AG04450 (cell line): Measurements from ENCODE around the gene FBXO7. TPM values are rescaled to one million over a fixed set of nuclear protein-coding genes. Genes with fewer than 3 reads are reported as not detected.

ENCODE experiments used
- CTCF ChIA-PET: fragments of 300-600, 350-600 bp; formaldehyde crosslinking; extraction: SDS; loops from one replicate; lab custom pipeline; 2022; ENCODE audit warnings: antibody characterized with exemption, inconsistent platforms; lab: Charles Lee
- POLR2A ChIA-PET: fragments of 350-600 bp; formaldehyde crosslinking; extraction: SDS; loops from one replicate; lab custom pipeline; 2021; ENCODE audit warnings: antibody characterized with exemption, inconsistent platforms; lab: Yijun Ruan, JAX
- DNase-seq: peaks from one replicate; pipeline ENCODE4 v3.0.0-alpha.2; 2011; ENCODE audit warnings: low read depth, low spot score
- H3K27ac ChIP-seq: one replicate; pipeline ENCODE4 v1.5.1; 2012; ENCODE audit warnings: low read depth, low read length, control low read depth
- H3K27me3 ChIP-seq: one replicate; pipeline ENCODE4 v1.6.0; 2012; ENCODE audit warnings: low read length; ENCODE audit not compliant: control insufficient read depth, insufficient read depth
- H3K4me3 ChIP-seq: 2 replicates; pipeline ENCODE4 v1.5.1; 2011; ENCODE audit warnings: mild to moderate bottlenecking, low read depth, low read length, control low read depth
- H3K9me3 ChIP-seq: 2 replicates; pipeline ENCODE4 v1.5.1; 2012; ENCODE audit warnings: low read length; ENCODE audit not compliant: control insufficient read depth, insufficient read depth
- polyA plus RNA-seq: library from polyadenylated mRNA; depleted of rRNA; stranded (reverse); fragments of >200 nt; gene quantifications from 2 replicates; pipeline ENCODE4 v1.2.3, GENCODE V29; 2011
- TF ChIP-seq, protein P1 (sequence below): IDR thresholded peaks from 2 replicates; pipeline ENCODE4 v1.5.1; 2011; ENCODE audit warnings: low read depth, low read length, control low read depth, inconsistent platforms

FBXO7 gene
- polyA plus RNA-seq, 1 experiment: 156 TPM

DNA sequence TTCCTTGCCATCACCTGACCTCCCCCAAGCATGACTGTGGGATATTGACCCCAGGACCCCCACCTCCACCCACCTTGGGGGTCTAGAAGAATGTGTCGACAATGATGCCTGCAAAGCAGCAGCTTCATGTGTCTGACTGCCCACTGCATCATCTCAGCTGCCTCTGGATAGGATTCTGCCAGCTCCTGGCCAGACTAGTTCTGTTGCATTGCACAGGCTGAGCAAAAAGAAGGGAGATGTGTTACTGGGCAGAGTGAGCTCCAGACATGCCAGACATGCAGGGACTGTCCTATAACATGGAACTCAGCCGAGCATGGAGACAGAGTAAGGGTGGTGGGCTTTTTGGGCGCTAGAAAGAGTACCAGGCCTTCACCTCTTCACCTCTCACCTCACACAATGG, 36.7 kb downstream of the FBXO7 start:
- no peaks in the 10 kb centered on the region; the same call in 1 of the 2 replicates for H3K9me3 ChIP-seq
- H3K27ac ChIP-seq: no peak overlapping the region
- H3K27me3 ChIP-seq: peaks cover 8% of the 10 kb centered on the region
- POLR2A ChIA-PET: no interaction called here
- CTCF ChIA-PET: no interaction called here
- TF ChIP-seq, protein P1, sequence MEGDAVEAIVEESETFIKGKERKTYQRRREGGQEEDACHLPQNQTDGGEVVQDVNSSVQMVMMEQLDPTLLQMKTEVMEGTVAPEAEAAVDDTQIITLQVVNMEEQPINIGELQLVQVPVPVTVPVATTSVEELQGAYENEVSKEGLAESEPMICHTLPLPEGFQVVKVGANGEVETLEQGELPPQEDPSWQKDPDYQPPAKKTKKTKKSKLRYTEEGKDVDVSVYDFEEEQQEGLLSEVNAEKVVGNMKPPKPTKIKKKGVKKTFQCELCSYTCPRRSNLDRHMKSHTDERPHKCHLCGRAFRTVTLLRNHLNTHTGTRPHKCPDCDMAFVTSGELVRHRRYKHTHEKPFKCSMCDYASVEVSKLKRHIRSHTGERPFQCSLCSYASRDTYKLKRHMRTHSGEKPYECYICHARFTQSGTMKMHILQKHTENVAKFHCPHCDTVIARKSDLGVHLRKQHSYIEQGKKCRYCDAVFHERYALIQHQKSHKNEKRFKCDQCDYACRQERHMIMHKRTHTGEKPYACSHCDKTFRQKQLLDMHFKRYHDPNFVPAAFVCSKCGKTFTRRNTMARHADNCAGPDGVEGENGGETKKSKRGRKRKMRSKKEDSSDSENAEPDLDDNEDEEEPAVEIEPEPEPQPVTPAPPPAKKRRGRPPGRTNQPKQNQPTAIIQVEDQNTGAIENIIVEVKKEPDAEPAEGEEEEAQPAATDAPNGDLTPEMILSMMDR: no peak
- DNase-seq: no peak
- no peak overlapping the region for H3K4me3 ChIP-seq

DNA sequence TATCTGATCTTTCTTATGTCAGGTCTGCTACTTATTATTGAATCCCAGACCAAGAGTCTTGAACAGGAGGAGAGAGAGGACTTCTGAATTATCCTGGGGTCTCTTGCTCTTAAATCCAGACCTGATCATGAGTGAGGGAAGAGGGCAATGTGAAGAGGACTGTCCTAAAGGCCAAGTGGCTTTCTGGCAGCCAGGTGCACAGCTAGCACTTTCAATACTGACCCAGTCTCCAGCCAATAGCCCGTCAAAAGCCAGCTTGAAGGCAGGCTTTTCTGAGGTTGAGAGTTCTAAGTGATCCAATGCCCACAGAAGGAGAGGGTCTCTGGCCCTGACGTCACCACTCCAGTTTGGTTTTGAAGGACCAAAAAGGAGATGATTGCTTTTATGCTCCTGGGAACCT, 37.2 kb downstream of the FBXO7 start:
- ChIA-PET CTCF (no interaction called here), POLR2A (no interaction called here)
- Histone ChIP-seq H3K27me3 (peaks cover 8% of the 10 kb centered on the region), H3K27ac (no peak overlapping the region), H3K4me3 (no peak overlapping the region), H3K9me3 (no peaks in the 10 kb centered on the region; the same call in 1 of the 2 replicates)
- TF ChIP-seq, protein P1: no peak
- no peak for DNase-seq

DNA sequence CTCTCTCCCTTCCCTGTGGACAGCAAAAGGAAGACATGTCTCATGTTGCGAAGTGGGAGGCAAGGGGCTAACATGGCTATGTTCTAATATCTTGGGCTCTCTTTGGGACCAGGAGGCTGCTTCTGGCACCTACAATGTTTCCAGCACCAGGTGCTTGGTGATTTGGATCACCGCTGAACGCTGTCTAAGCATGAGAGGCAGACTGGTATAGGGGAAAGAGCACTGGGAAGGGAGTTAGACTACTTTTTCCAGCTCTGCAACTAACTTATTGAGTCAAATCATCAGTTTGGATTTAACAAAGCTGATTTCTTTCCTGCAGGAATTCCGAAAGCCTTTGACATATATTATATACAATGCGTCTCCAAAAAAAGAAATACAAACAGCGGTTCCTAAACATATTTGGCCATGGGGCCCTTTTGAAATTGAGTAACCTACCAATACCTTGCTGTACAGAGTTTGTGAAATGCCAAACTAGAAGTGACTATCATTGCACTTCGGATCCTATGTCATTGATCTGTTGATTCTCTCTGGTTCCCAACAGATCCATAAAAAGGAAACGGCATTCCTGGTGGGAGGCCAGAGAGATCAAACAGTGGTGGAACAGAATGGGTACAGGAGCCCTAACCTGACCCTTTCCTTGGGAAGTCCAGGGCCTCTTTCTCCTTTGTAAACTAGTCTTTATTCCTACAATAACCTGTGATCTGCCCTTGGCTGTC, 37.8 kb downstream of the FBXO7 start:
- peaks cover 8% of the 10 kb centered on the region for H3K27me3 ChIP-seq
- POLR2A ChIA-PET: no interaction called here
- TF ChIP-seq, protein P1: no peak
- H3K27ac ChIP-seq: no peak overlapping the region
- H3K9me3 ChIP-seq: no peaks in the 10 kb centered on the region; the same call in 1 of the 2 replicates
- no peak overlapping the region for H3K4me3 ChIP-seq
- no peak for DNase-seq
- CTCF ChIA-PET: no interaction called here

DNA sequence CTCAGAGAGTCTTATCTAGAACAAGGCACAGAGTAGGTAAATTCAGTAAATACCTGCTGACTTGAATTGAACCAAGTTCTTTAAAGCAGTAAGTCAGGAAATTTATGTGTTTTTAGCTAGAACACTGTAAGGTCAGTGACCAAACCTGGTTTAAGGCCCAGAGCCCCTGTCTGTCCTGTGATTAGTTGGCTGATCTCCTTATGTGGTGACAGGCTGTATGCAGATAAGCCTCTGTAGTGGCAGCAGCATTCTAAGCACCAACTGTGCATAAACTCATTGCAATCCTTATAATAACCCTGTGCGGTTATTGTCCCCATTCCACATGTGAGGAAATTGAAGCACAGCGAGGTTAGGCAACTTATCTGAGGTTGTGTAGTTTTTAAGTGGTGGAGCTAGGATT, 40.5 kb downstream of the FBXO7 start:
- DNase-seq: no peak
- POLR2A ChIA-PET: no interaction called here
- Histone ChIP-seq H3K4me3 (no peak overlapping the region), H3K9me3 (peaks cover 8% of the 10 kb centered on the region), H3K27ac (no peak overlapping the region), H3K27me3 (peaks cover 8% of the 10 kb centered on the region)
- CTCF ChIA-PET: no interaction called here
- TF ChIP-seq, protein P1: no peak

DNA sequence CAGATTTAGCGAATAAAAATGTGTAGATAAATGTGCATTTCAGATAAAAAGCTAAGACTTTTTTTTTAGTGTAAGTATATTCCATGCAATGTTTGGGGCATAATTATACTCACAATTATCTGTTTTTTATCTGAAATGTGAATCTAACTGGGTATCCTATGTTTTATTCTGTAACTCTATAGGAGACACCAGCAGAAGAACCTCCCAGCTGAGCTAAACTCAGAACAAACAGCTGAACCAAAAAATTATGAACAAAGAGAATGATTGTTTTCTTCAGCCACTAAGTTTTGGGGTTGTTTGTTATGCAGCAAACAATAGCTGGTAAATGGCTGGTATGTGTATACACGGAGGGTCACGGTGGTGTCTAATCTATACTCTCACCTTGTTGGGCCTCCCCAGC, 42.9 kb downstream of the FBXO7 start:
- H3K9me3 ChIP-seq: peaks cover 8% of the 10 kb centered on the region
- TF ChIP-seq, protein P1: no peak
- ChIA-PET CTCF (interaction anchor here (0.6 to 1.6 kb wide), 3 partner anchors 11 to 385 kb away, joined by 4 to 7 read pairs (median 7); no protein-coding TSS in a partner anchor), POLR2A (no interaction called here)
- H3K27ac ChIP-seq: no peak overlapping the region
- DNase-seq: no peak
- no peak overlapping the region for H3K4me3 ChIP-seq
- H3K27me3 ChIP-seq: peaks cover 9% of the 10 kb centered on the region
